ENCODE data around the gene RAB3GAP1.

RAB3GAP1 gene

DNA sequence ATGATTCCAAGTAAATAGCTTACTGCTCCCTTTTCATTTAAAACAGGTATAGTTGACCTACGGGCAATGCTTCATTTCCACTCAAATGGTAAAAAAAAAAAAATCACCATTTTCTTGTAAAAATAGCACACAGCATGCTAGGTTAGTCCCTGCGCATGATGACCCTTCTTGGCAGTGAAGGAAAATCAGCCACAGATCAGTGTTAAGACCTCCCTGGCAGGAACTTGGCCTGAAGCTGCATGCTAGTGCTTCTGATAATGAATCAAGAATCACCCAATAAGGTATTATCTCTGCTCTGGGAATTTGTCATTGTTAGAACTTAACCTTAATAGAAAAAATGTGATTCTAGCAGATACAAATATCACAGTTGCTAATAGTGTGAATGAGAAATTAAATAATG, 166.3 kb downstream of the RAB3GAP1 start (continued):
- no peak for TF ChIP-seq ZNF449 (tag by site-specific recombination; IDR thresholded peaks at IDR 0.05)

DNA sequence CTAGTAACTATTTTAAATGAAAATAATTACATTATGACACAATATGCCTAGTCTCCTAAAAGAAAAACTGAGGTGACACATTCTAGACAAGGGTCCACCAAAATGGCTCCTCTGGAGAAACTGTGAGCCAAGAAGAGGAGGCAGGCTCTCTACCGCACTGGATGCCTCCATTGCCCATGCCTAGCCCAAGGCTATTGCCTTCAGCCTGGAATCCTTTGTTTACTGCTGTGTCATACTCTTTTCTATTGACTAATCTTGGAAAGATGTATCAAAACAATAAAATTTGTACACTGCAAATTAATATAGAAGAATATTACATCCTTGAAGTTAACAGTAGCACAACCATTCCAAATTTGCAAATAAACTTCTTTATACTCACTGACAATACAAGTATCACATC, 167.1 kb downstream of the RAB3GAP1 start:
- H3K9me3 ChIP-seq (ENCODE audit: control insufficient read depth, insufficient read depth, low read depth, low read length) = no peaks in the 10 kb centered on the region
- H3K4me3 ChIP-seq (ENCODE audit: low read depth, low read length) = no peak overlapping the region
- CTCF ChIA-PET = no interaction called here
- H3K27ac ChIP-seq (ENCODE audit: extremely low read depth, low read depth, low read length) = no peak overlapping the region
- H3K36me3 ChIP-seq (ENCODE audit: control insufficient read depth in 2 of 2, insufficient read depth in 1 of 2, low read length in 2 of 2) = peaks cover 0 to 5% of the 10 kb centered on the region in 2 experiments; a peak in 2 of 3 replicates
- POLR2A ChIA-PET = no interaction called here
- H3K4me1 ChIP-seq (ENCODE audit: control insufficient read depth, insufficient read depth, low read length) = no peaks in the 10 kb centered on the region
- no peak for TF ChIP-seq ZNF558 (tag by site-specific recombination; IDR thresholded peaks at IDR 0.05)
- TF ChIP-seq GLIS2 (tag by site-specific recombination; IDR thresholded peaks at IDR 0.05) = no peak
- TF ChIP-seq ZNF423 (tag by site-specific recombination; IDR thresholded peaks at IDR 0.05) = no peak
- no peak for TF ChIP-seq ZNF239 (tag by site-specific recombination; IDR thresholded peaks at IDR 0.05)
- no peak for TF ChIP-seq ZNF394 (tag by site-specific recombination; IDR thresholded peaks at IDR 0.05; ENCODE audit: borderline replicate concordance)
- TF ChIP-seq, protein P1, sequence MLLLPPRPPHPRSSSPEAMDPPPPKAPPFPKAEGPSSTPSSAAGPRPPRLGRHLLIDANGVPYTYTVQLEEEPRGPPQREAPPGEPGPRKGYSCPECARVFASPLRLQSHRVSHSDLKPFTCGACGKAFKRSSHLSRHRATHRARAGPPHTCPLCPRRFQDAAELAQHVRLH (tag by site-specific recombination; IDR thresholded peaks at IDR 0.05) = no peak
- no peak for TF ChIP-seq ZNF202 (tag by site-specific recombination; IDR thresholded peaks at IDR 0.05; ENCODE audit: borderline replicate concordance)
- no peak for TF ChIP-seq KLF7 (tag by site-specific recombination; IDR thresholded peaks at IDR 0.05; ENCODE audit: borderline replicate concordance)
- TF ChIP-seq ZNF132 (tag by site-specific recombination; IDR thresholded peaks at IDR 0.05; ENCODE audit: borderline replicate concordance) = no peak
- TF ChIP-seq ZNF433 (tag by site-specific recombination; IDR thresholded peaks at IDR 0.05; ENCODE audit: low read depth) = no peak
- no peak for TF ChIP-seq ZNF670 (tag by site-specific recombination; IDR thresholded peaks at IDR 0.05; ENCODE audit: low read depth)
- TF ChIP-seq MZF1 (tag by site-specific recombination; IDR thresholded peaks at IDR 0.05; ENCODE audit: borderline replicate concordance) = no peak
- TF ChIP-seq EGR2 (tag by site-specific recombination; IDR thresholded peaks at IDR 0.05; ENCODE audit: low read depth) = no peak
- TF ChIP-seq ZNF701 (tag by site-specific recombination; IDR thresholded peaks at IDR 0.05) = no peak

Measured in HEK293 (cell line).